ENCODE data around the gene SMIM20. TPM values are rescaled to one million over a fixed set of nuclear protein-coding genes. Genes with fewer than 3 reads are reported as not detected.

The SMIM20 gene
- total and polyA plus RNA-seq, 9 of the 15 experiments (the other 6 are each of a cell fraction or from before 2014, with no cell fraction given), result 25.1 to 51.0 (median 38.9) TPM

GRCh38 chr4:25913851-25914669 lies at the start of gene SMIM20 (continued):
- TF ChIP-seq ZNF668 (CRISPR knock-in tag; IDR thresholded peaks at IDR 0.05), result no peak
- no peak for TF ChIP-seq PRMT5 (CRISPR knock-in tag; IDR thresholded peaks at IDR 0.05)
- peak; percentile 42; the same call in 1 of the 2 replicates for TF ChIP-seq TCF3 (CRISPR knock-in tag; IDR thresholded peaks at IDR 0.05)
- TF ChIP-seq ZNF644 (tag; IDR thresholded peaks at IDR 0.05; ENCODE audit: low read depth), result peak; percentile 28; the same call in 1 of the 2 replicates
- no peak for TF ChIP-seq THRB (CRISPR knock-in tag; conservative IDR thresholded peaks at IDR 0.05)
- TF ChIP-seq ADNP (tag; IDR thresholded peaks at IDR 0.05), result 0 out of 2 replicates have a peak, but pooled peaks have one; percentile 11
- peak in 1 of 2 experiments; percentile 99; a peak in 2 of 4 replicates for TF ChIP-seq ZNF639 (CRISPR knock-in tag; conservative IDR thresholded peaks at IDR 0.05 in 1 of 2, IDR thresholded peaks at IDR 0.05 in 1 of 2)
- TF ChIP-seq, protein P1, sequence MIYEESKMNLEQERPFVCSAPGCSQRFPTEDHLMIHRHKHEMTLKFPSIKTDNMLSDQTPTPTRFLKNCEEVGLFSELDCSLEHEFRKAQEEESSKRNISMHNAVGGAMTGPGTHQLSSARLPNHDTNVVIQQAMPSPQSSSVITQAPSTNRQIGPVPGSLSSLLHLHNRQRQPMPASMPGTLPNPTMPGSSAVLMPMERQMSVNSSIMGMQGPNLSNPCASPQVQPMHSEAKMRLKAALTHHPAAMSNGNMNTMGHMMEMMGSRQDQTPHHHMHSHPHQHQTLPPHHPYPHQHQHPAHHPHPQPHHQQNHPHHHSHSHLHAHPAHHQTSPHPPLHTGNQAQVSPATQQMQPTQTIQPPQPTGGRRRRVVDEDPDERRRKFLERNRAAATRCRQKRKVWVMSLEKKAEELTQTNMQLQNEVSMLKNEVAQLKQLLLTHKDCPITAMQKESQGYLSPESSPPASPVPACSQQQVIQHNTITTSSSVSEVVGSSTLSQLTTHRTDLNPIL (CRISPR knock-in tag; IDR thresholded peaks at IDR 0.05), result no peak
- TF ChIP-seq TRIM28 (IDR thresholded peaks at IDR 0.05), result no peak; the same call in 1 of the 2 replicates
- peak; percentile 52 to 56; a peak in 2 of 4 replicates for TF ChIP-seq KDM1A (IDR thresholded peaks at IDR 0.05)
- no peak for TF ChIP-seq SMAD1 (IDR thresholded peaks at IDR 0.05; ENCODE audit: low read depth, low read length, partially characterized antibody)
- peak; percentile 45 for TF ChIP-seq CC2D1A (IDR thresholded peaks at IDR 0.05)
- no peak for TF ChIP-seq SETDB1 (IDR thresholded peaks at IDR 0.05; ENCODE audit: low read length)
- peak; percentile 85 for TF ChIP-seq ATF7 (IDR thresholded peaks at IDR 0.05)
- no peak for TF ChIP-seq CBX2 (IDR thresholded peaks at IDR 0.05; ENCODE audit: insufficient read depth, low read length, poor library complexity, severe bottlenecking)
- TF ChIP-seq STAG1 (CRISPR knock-in tag; IDR thresholded peaks at IDR 0.05; ENCODE audit: borderline replicate concordance), result no peak
- no peak for TF ChIP-seq FIP1L1 (IDR thresholded peaks at IDR 0.05; ENCODE audit: low read depth, low read length, poor library complexity, severe bottlenecking)
- TF ChIP-seq ZNF253 (CRISPR knock-in tag; conservative IDR thresholded peaks at IDR 0.05), result no peak
- TF ChIP-seq CREBBP (IDR thresholded peaks at IDR 0.05; ENCODE audit: low read depth, low read length), result no peak
- no peak for TF ChIP-seq THRA (IDR thresholded peaks at IDR 0.05)
- TF ChIP-seq JUND (IDR thresholded peaks at IDR 0.05; ENCODE audit: borderline replicate concordance, low read depth, low read length), result peak; percentile 34
- peak; percentile 65; the same call in 2 of the 3 replicates for TF ChIP-seq JUND (tag; IDR thresholded peaks at IDR 0.05; ENCODE audit: borderline replicate concordance, low read depth, low read length)
- peak; percentile 40 for TF ChIP-seq TAF9B (IDR thresholded peaks at IDR 0.05; ENCODE audit: partially characterized antibody)
